Calu3 (cell line): ENCODE data around the gene TWIST2. TPM values are rescaled to one million over a fixed set of nuclear protein-coding genes. Genes with fewer than 3 reads are reported as not detected.

ENCODE experiments used
- BruUV-seq: library from RNA; stranded (reverse); fragments of 400-500 nt; replicated peaks from 2 replicates; lab custom pipeline; 2021; lab: Mats Ljungman, UMichigan
- CTCF ChIA-PET: fragments of 300-600 bp; sonication (Branson Sonifier 250); formaldehyde crosslinking; loops from one replicate; lab custom pipeline; 2022; ENCODE audit warnings: antibody characterized with exemption; lab: Charles Lee
- DNase-seq: peaks from one replicate; pipeline ENCODE4 v3.0.0; 2022
- H3K27ac Mint-ChIP-seq: one replicate; pipeline ENCODE4 v1.8.0; 2022; ENCODE audit warnings: mixed read lengths; ENCODE audit not compliant: unreplicated experiment
- H3K27me3 Mint-ChIP-seq: one replicate; pipeline ENCODE4 v1.8.0; 2022; ENCODE audit warnings: mixed read lengths; ENCODE audit not compliant: unreplicated experiment
- H3K36me3 Mint-ChIP-seq: one replicate; pipeline ENCODE4 v1.8.0; 2022; ENCODE audit warnings: mild to moderate bottlenecking, moderate library complexity, mixed read lengths; ENCODE audit not compliant: insufficient read depth, unreplicated experiment
- H3K4me1 Mint-ChIP-seq: one replicate; pipeline ENCODE4 v1.8.0; 2022; ENCODE audit warnings: mild to moderate bottlenecking, low read depth, mixed read lengths; ENCODE audit not compliant: unreplicated experiment
- H3K4me3 Mint-ChIP-seq: one replicate; pipeline ENCODE4 v1.8.0; 2022; ENCODE audit warnings: mild to moderate bottlenecking, low read depth, moderate library complexity, mixed read lengths; ENCODE audit not compliant: unreplicated experiment
- H3K9me3 Mint-ChIP-seq: one replicate; pipeline ENCODE4 v1.8.0; 2022; ENCODE audit warnings: low read depth, mixed read lengths; ENCODE audit not compliant: unreplicated experiment
- CTCF ChIP-seq: fragments of 200-600 bp; IDR thresholded peaks from one replicate; pipeline ENCODE4 v1.8.0; 2022; ENCODE audit warnings: antibody characterized with exemption; ENCODE audit not compliant: unreplicated experiment
- intact Hi-C: fragments of 100-400 bp; cut with micrococcal nuclease; formaldehyde crosslinking; loops from one replicate; pipeline ENCODE4 v1.10.0; 2022; ENCODE audit not compliant: unreplicated experiment
- total RNA-seq: library from RNA; stranded (reverse); gene quantifications from 2 replicates; pipeline ENCODE4 v1.2.3, GENCODE V29; 2022

The TWIST2 gene
- total RNA-seq, 1 experiment from 2014 or later = not detected

- CTCF ChIA-PET = no interaction called here
- peaks cover 31% of the 10 kb centered on the region for H3K4me1 Mint-ChIP-seq
- DNase-seq = no peak
- no peaks in the 10 kb centered on the region for H3K9me3 Mint-ChIP-seq
- intact Hi-C loops = no loop called here
- no peak overlapping the region for H3K4me3 Mint-ChIP-seq
- H3K27ac Mint-ChIP-seq = no peak overlapping the region
- no peak for TF ChIP-seq CTCF
- peaks cover 7% of the 10 kb centered on the region for H3K36me3 Mint-ChIP-seq
- H3K27me3 Mint-ChIP-seq = peaks cover 14% of the 10 kb centered on the region
- no TSS peak for BruUV-seq
Observed at GRCh38 chr2:238863231-238863630, 15.3 kb downstream of the TWIST2 start.

GRCh38 chr2:238863749-238864206 is 15.9 kb downstream of the TWIST2 start:
- peak overlapping the region; percentile 76 for H3K4me3 Mint-ChIP-seq
- CTCF ChIA-PET = interaction anchor here (0.7 kb wide), 1 partner anchor 1911 kb away, joined by 4 read pairs; no protein-coding TSS in a partner anchor
- BruUV-seq = no TSS peak
- peaks cover 14% of the 10 kb centered on the region for H3K27me3 Mint-ChIP-seq
- peaks cover 31% of the 10 kb centered on the region for H3K4me1 Mint-ChIP-seq
- DNase-seq = no peak
- H3K27ac Mint-ChIP-seq = peak overlapping the region; percentile 63
- peaks cover 7% of the 10 kb centered on the region for H3K36me3 Mint-ChIP-seq
- H3K9me3 Mint-ChIP-seq = no peaks in the 10 kb centered on the region
- TF ChIP-seq CTCF = no peak
- intact Hi-C loops = no loop called here

- H3K36me3 Mint-ChIP-seq = peaks cover 7% of the 10 kb centered on the region
- CTCF ChIA-PET = interaction anchor here (0.7 kb wide), 1 partner anchor 1911 kb away, joined by 4 read pairs; no protein-coding TSS in a partner anchor
- H3K4me1 Mint-ChIP-seq = peaks cover 31% of the 10 kb centered on the region
- H3K9me3 Mint-ChIP-seq = no peaks in the 10 kb centered on the region
- no peak for TF ChIP-seq CTCF
- DNase-seq = peak; percentile 89
- BruUV-seq = no TSS peak
- peaks cover 14% of the 10 kb centered on the region for H3K27me3 Mint-ChIP-seq
- peak overlapping the region; percentile 76 for H3K4me3 Mint-ChIP-seq
- intact Hi-C loops = no loop called here
- H3K27ac Mint-ChIP-seq = peak overlapping the region; percentile 63
Observed at GRCh38 chr2:238864207-238865014, 16.5 kb downstream of the TWIST2 start.

- no peaks in the 10 kb centered on the region for H3K9me3 Mint-ChIP-seq
- intact Hi-C loops = no loop called here
- no peak for TF ChIP-seq CTCF
- H3K4me1 Mint-ChIP-seq = peaks cover 31% of the 10 kb centered on the region
- H3K36me3 Mint-ChIP-seq = peaks cover 7% of the 10 kb centered on the region
- no peak overlapping the region for H3K27ac Mint-ChIP-seq
- H3K27me3 Mint-ChIP-seq = peaks cover 6% of the 10 kb centered on the region
- no peak for DNase-seq
- BruUV-seq = no TSS peak
- peak overlapping the region; percentile 76 for H3K4me3 Mint-ChIP-seq
- CTCF ChIA-PET = no interaction called here
Observed at GRCh38 chr2:238865015-238865719, 17.3 kb downstream of the TWIST2 start.
